NAMALWA (cell line): Measurements from ENCODE around the gene BTBD8.

Experiments used
- DNase-seq: peaks from one replicate; pipeline ENCODE4 v3.0.0-alpha.2; 2015; ENCODE audit warnings: low spot score

Gene BTBD8

DNA sequence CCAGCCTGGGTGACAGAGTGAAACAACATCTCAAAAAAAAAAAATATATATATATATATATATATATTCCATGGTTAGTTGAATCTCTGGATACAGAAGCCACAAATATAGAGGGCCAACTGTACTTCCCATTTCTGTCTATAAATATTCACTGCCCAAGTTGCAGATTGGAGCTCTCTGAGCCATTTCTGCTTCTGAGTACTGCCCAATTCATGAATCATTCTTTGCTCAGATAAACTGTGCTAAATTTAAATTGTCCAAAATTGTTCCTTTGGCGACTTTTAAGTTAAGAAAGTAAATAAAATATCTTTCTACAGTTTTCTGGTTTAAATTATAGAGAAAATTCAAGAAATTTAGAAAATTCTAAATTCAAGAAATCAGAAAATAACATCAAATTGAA, 114.4 kb downstream of the BTBD8 start:
- DNase-seq = no peak

DNA sequence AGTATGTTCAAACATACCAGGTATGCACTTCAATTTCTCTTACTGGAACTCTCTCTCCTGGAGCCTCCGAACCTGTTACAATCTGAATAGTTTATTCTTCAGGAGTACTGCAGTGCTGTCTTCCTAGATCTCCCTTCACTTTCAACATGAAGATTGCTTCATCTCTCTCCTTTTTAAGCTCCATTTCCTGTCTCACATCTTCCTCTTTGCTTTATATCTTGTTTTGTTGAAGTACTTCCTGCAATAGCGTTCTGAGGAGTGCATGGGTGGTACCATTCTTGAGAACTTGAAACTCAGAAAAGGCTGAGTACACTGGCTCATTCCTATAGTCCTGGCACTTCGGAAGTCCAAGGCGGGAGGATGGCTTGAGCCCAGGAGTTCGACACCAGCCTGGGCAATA, 121.8 kb downstream of the BTBD8 start:
- peak; percentile 15 for DNase-seq

DNA sequence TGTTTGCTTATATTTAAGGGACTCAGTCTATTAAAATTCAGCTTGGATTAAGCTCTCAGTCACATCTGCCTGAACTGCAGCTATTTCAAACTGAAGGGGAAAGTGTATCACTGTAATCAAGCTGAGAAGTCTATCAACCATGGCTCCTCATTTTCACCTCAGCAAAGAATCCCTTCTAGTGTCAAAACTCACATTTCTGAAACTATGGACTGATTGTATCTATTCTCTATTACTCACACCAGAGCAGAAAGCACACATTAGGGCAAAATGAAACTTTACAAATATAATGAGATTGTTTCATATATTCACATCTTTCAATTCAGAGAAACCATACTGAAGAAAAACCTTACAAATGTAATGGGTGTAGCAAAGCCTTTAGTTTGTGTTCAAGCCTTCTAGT, 123.0 kb downstream of the BTBD8 start:
- no peak for DNase-seq

DNA sequence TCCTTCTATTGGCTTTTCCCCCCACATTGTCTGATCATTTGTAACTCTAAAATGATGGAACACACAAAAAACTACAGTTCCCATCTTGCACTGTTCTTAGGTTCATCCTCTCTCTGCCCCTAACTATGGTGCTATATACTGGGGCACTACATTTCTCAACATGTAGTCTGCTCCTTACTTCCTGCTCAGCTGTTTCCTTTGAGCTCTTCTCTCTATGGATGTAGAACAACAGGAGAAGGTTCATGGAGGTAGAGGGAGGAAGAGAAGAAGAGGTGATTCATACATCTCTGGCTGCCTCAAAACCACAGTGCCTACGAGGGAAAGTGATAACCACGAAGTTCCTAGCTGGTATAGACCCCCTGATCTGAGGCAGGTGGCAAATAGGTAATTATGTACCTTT, 130.6 kb downstream of the BTBD8 start:
- no peak for DNase-seq

DNA sequence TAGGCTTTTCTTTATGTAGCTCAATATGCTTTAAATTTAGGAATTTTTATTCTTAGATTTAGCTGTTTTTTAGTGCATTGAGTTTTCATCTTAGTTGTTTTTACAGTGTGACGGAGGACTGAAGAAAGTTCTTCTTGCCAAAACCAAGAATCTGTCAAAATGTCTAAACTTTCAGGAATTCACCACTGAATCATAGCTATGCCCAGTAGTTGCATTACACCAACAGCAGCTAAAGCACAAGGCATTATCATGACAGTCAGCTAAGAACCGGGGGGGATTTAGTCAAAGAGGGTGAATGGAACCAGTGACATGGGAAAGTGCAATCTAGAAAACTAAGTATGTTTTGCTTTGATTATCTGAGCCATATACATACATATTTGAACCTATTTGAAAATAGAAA, 131.0 kb downstream of the BTBD8 start:
- DNase-seq = no peak

DNA sequence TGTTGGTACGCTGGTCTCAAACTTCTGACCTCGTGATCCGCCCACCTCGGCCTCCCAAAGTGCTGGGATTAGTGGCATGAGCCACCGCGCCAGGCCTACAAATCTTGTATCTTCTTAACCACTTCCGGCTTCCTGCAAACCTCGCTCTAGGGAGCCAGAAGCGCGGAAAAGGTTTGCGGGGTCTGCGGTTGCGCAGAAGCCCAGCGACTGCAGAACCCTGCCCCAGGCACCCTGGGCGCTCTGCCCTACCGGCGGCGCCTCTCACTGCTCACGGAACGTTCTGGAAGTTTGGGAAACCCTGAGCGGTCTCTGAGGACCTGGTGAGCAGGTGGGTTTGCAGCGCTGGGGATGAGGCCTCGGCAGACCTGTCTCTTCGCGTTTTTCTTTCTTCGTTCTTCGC, 137.6 kb downstream of the BTBD8 start, which contains the start of gene C1orf146:
Gene C1orf146, plus strand, starts transcription at position 195 of the 400 bp plus-strand sequence. CDS start 13,506 bp downstream, outside the sequence.
- no peak for DNase-seq

DNA sequence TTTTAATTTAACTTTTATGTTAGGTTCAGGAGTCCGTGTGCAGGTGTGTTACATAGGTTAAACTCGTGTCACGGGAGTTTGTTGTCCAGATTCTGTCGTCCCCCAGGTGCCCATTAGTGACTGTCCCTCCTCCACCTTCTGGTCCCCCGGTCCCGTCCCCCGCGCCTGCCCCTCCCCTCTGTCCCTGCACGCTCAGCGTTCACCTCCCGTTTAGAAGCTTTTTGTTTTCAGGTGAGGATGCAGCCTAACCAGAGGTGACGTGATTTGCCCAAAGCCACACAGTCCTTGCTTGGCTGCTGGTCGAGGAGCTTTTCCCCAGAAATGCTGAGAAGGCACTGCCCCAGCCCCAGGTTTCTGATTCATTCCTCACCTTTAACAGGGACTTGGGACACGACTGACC, 138.4 kb downstream of the BTBD8 start:
- no peak for DNase-seq

DNA sequence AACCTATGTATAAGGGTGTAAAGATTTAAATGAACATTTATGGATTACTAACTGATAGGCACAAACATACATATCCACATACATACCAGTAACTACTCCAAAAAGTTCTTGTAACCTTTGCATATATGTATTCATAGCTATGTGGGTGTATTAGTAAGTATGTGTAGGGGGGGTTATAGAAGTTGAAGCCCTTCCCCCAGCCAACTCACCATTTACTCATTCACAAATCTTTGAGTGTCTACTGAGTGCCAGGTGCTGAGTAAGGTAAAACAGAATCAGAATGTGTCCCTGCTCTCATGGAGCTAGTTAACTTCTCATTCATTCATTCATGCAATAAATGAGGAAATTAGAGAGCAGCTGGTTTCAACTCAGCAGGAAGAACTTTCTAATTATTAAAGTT, 138.9 kb downstream of the BTBD8 start:
- no peak for DNase-seq

DNA sequence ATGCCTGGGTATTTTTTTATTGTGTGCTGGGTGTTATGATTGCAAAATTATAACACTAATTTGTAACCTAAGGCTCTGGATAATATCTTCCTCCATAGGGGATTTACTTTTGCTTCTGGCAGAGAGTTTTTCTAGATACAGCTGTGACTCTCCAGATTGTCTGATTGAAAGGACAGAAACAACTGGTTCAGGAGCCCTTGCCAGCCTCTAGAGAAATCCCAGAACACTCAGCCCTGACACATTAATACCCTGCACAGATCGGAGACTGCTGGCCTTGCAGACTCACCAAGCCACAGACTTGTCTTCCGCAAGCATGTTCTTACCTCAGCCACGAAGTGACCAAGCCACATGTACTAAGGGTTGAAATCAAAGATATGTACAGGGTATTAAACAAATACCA, 148.3 kb downstream of the BTBD8 start:
- DNase-seq = no peak

DNA sequence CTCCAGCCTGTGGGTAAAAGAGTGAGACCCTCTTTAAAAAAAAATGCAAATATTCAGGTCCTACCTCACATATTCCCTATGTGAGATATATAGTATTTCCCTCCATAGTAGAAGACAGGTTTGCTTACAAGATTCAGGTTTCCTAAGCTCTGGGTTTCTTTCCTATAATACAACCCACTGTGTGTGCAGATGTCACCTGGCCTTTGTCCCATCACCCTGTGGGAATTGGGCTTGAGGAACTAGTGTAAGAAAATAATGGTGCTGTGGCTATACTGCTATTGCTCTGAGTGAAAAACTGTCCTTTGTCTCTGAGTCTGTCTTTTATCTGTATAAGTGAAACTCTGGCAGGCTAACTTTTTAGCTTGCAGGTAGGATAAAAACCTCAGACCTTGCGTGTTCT, 150.6 kb downstream of the BTBD8 start:
- no peak for DNase-seq
